HG02870 (cell line): ENCODE measurements around the gene NFIC.

Experiments
- ATAC-seq: cut with Tn5 transposase; IDR thresholded peaks from one replicate; pipeline ENCODE4 v1.9.1; 2021; ENCODE audit warnings: mild to moderate bottlenecking, moderate library complexity; ENCODE audit not compliant: unreplicated experiment

Gene NFIC

DNA sequence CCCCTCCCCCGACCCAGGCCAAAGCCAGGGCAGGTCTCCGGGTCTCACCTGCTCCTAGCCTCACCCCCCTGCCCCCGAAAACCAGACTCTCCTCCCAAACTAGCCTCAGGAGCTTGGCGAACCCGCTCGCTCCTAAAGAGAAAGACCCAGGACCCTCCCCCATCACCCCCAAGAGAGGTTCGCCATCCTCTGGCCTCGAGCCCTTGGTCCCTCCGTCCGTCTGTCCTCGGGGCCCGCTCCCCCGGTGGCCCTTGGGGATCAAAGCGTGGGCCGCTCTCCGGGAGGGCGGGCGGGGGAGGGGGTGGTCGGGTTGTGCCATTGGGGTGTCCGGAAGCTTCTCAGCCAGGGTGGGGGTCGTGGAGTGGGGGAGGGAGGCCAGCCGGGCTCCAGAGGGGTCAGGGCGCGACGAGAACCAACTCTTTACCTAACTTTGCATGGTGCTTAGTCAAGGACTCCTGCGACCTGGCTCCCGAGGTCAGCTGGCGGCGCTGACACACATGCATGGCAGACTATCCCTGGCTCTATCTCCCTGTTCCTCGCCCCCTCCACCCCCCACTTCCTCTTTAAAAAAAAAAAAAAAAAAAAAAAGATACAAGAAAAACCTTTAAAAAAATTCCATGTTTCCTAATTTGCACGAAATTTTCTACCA, 98.3 kb downstream of the NFIC start:
- no peak for ATAC-seq

DNA sequence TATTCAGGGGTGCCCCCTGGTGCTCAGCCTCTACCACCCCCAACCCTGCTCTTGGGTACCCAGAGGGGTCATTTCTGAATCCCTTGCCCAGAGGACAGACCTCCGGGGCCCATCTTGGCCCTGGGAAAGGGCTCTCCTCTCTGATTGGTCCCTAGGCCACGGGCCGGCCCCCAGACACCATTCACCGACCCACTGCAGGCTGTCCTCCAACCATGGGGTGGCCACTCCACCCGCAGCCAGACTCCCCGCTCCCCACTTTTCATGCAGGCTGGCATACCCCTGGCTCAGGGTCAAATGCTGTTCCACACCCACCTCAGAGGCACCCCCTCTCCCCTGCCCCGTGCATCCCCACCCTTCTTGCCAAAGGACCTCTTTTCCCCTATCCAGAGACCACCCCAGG, 99.2 kb downstream of the NFIC start:
- ATAC-seq, result no peak

DNA sequence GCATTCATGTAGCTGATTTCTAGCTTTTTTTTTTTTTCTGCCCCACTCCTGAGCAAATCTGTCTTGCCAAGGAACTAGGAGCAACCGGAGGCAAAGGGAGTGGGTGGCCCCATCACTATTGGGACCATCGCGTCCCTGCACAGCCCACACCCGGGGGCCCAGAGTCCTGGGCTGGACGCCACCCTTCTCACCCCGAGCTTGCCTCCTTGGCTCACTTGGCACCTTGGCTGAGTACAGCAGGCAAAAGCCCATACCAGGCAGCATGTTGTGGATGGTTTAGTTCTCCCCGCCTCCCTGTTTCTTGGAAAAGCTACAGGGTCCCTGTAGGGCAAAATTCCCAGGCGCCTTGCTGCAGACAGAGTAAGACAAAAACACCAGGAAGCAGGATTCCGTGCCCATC, 100.3 kb downstream of the NFIC start:
- ATAC-seq, result no peak

DNA sequence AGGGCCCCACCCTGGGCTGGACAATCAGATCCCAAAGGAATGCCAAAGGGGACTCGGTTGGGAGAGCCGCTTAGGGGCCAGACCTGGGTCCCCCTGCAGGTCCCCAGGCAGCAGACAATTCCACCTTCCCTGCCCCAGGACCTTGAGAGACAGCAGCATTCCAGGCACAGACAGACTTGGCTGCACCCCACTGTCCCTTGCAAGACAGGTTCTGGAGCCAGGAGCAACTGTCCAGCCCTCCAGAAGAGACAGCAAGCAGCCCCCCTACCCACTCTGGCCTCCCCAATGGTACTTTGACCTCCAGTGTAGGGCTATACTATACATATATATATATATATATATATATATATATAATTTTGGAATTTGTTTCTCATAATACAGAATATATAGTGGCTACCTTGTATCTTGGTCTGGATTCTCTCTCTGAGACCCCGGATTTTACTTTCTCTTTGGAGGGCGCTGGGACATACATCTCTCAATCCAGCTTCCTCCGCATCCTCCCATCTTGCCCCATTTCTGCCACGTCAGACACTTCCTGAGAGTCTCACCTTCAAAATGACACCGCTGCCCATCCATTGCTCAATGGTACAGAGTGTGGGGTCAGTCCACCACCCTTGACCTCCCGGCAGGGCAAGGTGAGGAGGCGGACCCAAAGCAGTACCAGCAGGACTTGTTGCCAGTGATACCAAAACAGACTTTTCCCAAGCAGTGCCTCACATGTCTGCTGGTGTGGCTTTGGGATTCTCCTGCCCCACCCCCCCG, 101.2 kb downstream of the NFIC start:
- no peak for ATAC-seq

DNA sequence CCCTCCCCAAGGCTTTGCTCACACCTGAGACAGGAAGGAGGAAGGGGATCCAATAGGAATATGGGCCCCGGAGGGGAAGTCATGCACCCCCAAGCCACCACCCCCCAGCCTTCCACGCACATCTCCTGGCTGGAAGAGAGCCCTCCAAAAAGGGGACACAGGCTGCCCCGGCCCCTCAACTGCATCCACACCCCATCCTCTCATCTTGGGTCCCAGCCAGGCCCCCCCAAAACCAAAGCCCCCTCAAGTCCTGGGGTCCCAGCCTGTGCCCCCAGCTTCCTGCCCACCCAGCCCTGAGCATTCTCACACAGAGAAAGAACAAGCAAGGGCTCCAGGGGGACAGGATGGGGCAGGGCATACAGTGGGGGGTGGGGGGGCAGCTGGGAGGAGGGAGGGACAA, 101.8 kb downstream of the NFIC start:
- no peak for ATAC-seq

DNA sequence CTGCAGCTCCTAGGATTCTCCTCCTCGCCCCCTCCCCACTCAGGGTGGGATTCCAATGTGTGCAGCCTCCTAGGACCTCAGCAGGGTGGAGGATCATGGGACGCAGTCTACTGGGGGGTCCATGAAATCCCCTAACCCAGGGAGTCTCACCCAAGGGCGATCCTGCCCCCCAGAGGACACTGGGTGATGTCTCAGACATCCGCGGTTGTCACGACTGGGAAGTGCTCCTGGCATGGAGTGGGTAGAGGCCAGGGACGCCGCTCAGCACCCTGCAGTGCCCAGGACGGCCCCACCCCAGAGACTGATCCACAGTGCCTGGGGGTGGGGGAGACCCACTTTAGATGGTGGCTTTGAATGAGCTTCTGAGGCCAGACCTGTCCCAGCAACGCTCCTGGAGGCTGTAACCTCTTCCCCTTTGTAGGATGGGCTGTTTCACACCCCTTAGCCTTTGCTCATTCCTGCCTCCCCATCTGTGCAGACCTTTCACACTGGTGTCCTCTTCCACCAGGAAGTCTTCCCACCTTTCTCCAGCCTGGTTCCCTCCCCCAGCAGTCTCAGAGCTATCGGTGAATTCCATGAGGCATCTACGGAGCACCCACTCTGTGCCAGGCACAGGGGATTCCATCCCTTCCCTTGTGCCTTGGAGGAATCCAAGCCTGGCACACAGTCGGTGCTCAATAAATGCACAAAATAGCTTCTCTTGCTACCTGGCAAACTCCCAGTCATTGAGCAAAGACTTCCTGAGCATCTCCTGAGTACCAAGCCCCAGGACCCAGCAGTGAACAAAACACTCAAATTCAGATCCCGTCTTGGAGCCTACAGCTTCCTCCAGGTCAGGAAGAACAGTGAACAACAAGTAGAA, 103.5 kb downstream of the NFIC start:
- ATAC-seq, result no peak

DNA sequence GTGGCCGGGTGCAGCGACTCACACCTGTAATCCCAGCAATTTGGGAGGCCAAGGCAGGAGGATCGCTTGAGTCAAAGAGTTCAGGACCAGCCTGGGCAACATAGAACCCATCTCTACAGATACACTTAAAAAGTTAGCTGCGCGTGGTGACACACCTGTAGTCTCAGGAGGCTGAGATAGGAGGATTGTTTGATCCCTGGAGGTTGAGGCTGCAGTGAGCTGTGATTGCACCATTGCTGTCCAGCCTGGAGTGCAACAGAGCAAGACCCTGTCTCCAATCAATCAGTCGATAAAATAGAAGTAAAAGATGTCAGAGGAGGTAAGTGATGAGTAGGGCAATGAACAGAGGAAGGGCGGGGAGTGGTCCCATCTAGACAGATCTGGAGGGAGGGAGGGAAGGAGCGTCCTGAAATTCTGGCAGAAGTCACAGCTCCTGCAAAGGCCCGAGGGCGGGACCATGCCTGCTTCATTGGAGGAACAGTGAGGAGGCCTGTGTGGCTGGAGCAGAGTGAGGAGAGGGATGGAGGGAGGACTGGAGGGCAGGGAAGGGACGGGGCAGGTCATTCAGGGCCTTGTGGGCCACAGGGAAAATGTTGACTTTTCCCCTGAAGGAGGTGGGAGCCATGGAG, 104.2 kb downstream of the NFIC start:
- no peak for ATAC-seq

DNA sequence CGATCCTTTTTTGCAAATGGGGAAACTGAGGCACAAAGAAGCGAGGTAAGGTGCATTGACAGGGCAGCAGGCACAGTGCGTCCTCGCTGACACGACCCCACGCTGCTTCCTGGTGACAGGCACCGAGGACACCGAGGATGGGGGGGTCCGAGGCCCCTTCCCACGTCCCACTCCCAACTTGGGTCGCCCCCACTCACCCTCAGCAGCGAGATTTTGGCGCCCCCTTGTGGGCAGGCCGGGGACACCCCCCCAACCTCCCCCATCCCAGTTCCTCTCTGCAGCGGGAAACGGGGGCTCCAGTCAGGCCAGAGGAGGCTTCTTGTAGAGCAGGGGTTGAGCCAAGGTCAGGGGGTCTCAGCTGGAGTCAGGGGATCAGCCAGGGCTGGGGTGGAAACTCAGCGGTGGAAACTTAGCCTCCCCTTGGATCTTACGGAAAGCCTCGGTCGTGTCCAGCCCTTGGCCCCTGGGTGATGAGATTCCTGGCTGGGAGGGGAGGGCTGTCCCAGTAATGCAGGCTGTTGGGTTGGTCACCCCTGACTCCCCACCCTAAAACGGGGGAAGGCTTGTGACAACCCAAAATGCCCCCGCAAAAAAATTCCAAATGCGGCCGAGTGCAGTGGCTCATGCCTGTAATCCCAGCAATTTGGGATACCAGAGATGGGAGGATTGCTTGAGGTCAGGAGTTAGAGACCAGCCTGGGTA, 105.7 kb downstream of the NFIC start:
- ATAC-seq, result no peak

DNA sequence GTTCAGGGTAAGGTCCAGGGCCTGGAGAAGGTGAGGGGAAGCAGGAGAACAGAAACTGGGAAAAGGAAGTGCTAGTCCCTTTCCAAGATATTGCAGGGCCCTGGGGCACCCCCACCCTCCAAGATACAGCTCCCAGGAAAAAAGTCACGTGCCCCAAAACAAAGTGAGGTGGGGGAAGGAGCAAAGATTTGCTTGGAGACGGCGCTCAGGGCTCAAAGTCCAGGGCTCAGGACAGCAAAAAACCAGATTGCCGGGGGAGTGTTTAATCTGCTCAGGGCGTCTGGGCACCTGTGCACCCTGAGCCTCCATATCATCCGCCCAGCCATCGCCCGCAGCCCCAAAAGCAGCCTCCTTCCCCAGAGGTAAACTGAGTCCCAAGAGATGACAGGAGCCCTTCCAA, 107.6 kb downstream of the NFIC start:
- no peak for ATAC-seq

DNA sequence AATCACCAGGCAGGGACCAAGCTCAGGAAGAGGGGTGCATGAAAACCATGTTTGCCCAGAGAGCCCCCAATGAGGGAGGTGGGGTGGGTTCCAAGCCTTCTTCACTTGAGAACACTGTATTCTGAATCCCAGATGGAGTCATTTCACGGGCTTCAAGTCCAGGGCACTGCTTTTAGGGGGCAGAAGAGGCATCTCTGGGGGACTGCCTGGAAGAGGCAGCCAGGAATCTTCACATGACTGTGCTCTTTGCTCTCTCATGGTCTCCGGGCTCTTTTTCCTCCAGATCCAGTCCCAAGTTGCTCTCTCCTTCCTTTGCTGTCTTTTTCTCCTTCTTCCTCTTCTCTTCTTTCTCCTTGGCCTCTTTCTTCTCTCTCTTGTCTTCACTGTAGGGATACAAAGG, 108.2 kb downstream of the NFIC start:
- no peak for ATAC-seq

DNA sequence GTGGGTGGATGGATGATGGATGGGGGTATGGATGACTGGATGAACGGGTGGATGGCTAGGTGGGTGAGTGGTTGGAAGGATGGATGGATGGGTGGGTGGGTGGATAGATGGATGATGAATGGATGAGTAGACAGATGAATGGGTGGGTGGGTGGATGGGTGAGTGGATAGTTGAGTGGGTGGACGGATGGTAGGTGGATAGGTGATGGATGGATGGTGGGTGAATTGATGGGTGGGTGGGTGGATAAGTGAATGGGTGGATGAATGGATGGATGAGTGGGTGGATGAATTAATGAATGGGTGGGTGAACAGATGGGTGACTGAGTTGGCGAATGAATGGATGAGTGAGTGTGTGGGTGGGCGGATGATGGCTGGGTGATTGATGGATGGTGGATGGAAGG, 109.1 kb downstream of the NFIC start:
- no peak for ATAC-seq

DNA sequence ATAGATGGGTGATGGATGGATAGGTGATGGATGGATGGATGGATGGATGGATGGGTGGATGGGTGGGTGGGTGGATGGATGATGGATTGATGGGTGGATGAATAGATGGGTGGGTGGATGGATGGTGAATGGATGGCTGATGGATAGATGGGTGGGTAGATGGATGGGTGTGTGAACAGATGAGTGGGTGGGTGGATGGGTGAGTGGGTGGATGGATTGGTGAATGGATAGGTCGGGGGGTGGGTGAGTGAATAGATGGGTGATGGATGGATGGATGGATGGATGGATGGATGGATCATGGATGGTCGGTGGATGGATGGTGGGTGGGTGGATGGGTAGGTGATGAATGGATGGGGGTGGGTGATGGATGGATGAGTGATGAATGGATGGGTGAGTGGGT, 110.4 kb downstream of the NFIC start:
- no peak for ATAC-seq

DNA sequence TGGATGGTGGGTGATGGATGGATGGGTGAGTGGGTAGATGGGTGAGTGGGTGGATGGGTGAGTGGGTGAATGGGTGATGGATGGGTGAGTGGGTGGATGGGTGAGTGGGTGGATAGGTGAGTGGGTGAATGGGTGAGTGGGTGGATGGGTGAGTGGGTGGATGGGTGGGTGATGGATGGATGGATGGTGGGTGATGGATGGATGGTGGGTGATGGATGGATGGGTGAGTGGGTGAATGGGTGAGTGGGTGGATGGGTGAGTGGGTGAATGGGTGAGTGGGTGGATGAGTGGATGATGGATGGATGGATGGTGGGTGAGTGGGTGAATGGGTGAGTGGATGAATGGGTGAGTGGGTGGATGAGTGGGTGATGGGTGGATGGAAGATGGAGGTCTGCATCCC, 111.1 kb downstream of the NFIC start:
- ATAC-seq, result no peak

DNA sequence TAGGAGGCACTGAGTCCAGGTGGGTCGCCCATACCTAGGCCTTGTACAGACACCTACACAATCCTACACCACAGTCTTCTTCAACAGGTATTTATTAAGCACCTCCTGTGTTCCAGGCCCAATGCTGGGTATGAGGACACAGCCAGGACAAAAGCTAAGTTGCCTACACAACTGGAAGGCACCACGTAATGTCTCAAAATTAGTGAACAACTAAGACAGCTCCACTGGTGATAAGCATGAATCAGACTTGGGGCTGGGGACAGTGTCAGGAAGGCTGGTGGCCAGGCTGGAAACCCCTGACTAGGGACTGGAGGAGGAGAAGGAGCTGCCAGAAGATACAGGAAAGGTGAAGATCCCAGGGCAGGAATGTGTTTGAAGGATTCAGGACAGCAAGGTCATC, 111.6 kb downstream of the NFIC start:
- ATAC-seq, result no peak

DNA sequence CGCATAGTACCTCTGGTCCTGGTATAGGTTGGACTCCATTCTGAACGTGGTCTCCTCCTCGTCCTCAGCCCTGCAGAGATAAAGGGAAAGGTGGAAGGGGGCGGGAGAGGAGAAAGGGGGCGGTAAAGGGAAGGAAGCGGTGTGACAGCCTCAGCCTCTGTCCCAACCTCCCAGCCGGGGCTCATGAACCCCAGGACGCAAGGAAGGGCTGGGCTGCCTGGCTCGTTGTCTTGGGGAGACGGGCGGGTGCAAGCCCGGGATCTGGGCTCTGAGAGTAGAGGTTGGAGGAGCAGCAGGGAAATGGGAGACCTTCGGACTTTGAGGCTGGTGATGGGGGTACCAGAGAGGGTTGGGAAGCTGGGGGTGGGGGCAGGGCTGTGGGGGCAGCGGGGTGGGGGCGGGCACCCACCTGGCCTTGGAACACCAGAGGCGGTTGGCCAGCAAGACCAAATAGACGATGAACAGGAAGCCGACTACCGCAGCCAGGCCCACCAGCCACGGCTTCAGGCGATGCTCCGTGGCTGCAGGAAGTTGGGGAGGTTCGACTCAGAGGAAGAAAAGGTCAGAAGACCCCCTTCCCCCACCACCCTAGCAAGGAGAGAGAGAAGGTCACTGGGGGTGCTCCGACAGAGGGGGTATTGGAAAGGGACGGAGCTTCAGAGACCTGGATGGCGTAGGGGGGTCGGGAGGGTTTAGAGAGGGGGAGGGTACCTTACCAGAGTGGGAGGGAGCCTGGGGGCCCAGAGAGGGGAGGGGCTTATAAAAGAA, 112.2 kb downstream of the NFIC start:
- no peak for ATAC-seq

DNA sequence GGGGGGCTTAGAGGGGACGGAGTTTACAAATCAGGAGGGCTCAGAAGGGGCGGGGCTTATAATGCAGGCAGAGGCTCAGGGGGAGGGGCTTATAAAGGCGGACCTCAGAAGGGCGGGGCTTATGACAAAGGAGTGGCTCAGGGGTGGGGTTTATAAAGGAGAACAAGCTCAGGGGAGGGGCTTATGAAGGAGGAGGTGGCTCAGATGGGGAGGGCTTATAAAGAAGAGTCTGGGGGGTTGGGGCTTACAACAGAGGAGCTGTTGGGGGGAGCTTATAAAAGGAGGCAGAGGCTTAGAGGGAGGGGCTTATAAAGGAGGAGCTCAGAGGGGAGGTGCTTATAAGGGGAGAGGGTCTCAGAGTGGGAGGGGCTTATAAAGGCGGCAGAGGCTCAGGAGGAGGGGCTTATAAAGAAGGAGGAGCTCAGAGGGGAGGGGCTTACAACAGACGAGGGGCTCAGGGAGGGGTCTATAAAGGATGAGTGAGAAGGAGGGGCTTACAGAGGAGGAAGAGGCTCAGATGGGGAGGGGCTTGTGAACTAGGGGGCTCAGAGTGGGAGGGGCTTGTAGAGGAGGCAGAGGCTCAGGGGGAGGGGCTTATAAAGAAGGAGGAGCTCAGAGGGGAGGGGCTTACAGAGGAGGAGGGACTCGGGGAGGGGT, 112.9 kb downstream of the NFIC start:
- ATAC-seq, result no peak

DNA sequence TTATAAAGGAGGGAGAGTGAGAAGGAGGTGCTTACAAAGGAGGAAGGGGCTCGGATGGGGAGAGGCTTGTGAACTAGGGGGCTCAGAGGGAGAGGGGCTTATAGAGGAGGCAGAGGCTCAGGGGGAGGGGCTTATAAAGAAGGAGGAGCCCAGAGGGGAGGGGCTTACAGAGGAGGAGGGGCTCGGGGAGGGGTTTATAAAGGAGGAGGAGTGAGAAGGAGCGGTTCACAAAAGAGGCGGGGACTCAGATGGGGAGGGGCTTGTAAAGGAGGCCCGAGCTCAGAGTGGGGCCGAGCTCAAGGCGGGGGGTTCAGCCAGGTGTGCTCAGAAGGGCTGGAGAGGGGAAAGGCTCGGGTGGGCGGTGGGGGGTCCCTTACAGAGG, 113.4 kb downstream of the NFIC start:
- ATAC-seq, result no peak

DNA sequence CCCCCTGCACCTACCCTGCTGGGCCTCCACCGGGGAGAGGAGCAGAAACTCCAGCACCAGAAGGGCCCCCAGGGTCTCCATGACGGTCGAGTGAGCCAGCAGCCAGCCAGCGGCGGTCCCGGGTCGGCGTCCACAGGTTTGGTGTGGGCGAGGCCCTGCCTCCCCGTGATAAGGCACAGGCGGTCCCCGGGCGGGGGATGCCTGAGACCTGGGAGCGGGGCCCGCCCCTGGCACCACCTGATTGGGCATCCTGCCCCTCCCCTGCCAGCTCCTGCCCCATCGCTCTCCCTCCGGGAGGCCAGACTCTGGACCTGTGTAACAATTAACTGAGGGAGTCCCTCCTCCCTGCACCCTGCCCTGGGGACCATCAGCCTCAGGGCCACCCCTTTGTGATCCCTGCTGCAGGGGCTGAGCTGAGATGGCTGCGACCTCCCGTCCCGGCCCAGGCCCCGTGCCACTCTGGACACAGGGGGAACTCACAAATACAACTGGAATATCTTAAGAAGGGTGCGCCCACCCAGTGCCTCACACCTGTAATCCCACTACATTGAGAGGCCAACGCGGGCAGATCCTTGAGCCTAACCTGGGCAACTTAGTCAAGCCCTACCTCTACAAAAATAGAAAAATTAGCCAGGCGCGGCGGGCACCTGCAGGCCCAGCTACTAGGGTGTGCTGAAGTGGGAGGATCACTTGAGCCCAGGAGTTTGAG, 114.2 kb downstream of the NFIC start, which contains the start of gene SMIM24:
Gene SMIM24 (minus strand): TSS at position 143 of the 709 bp plus-strand sequence. CDS start 62 bp downstream, at position 81.
- ATAC-seq, result no peak
